ENCODE data around the gene SUPT3H.
A peak's percentile ranks its signal among the peaks of the same experiment; 100 is the strongest.
"Not testable (repeated sequence)": the region's sequence is repeated elsewhere in the genome, so short reads cannot be mapped to it uniquely, and the experiment has no call there.

SUPT3H gene

GRCh38 chr6:45175272-45175671 is 202.5 kb downstream of the SUPT3H start:
- DNase-seq (ENCODE audit: low read depth), result no peak

DNA sequence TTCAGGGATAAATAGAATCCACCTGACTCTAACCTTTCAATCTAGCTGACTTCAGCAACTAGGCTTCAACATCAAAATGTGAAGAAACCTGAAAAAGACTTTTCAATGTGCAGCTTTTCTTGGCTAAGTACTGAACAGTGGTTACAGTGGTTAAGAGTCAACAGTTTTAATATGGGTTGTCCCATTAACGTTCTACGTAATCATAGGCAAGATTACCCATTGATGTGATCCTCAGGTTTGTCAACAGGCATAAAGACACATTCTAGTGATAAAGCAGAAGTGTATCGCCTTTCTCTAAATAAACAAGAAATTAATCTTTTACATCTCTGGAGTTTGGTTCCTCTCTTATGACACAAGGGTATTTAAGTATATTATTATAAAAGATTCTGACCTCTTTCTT is 203.7 kb downstream of the SUPT3H start:
- DNase-seq (ENCODE audit: low read depth), result no peak

- DNase-seq (ENCODE audit: low read depth), result no peak
Measured at GRCh38 chr6:45171380-45171779, 206.4 kb downstream of the SUPT3H start.

GRCh38 chr6:45170309-45170708 is 207.4 kb downstream of the SUPT3H start:
- DNase-seq (ENCODE audit: low read depth), result no peak

- no peak for DNase-seq (ENCODE audit: low read depth)
Measured at GRCh38 chr6:45169815-45170214, 207.9 kb downstream of the SUPT3H start.

DNA sequence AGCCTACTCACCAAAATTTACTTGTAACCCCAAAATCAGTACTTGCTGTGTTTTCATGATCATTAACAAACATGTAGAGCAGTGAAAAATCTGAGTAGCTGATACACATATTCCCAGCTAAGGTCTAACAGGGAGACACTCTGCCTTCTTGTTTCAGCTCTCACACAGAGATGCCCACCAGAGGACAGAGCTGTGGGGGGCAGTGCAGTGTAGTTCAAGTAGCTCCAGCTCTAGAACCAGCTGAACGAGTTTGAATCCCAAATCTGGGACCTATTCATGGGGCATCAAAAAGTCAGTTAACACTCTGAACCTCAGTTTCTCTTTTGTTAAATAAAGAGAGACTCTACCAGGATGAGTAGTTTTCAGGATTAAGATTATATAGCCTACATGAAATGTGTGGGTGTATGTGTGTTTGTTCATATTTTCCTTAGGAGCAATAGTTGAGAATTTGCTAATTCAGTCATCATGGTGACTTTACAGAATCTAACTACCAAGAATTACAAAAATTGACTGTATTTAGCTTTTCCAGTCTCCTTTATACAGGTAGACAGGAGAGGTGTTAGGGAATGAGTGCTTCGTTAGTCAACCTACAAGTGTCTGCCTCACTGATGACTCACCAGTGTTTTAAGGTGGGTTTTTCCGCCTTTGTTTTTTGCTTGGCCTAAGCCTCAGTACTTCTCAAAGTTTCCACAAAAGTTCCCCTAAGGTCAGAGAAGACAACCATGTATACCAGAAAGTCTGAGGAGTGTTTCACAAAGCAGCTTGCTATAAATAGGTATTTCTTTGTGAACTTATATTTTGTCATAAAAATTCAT is 213.6 kb downstream of the SUPT3H start:
- DNase-seq (ENCODE audit: low read depth), result no peak

DNA sequence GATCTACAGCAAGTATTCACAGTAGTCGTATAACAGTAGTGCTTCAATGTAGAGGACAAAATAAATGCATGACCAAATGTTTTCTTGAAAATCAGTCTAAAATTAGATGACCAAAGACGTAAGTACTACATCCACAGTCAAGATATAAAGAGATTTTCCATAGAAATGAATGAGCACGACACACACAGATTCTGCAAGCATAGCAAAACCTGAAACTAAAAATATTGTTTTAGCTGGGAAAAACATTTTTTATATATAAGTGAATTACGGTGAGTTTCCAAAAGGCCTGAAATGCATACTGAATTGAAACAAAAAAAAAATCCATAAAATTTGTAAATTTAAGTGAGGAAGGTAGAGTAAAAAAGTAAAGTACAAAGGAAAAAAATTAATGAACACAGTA is 217.4 kb downstream of the SUPT3H start:
- DNase-seq (ENCODE audit: low read depth), result no peak

DNA sequence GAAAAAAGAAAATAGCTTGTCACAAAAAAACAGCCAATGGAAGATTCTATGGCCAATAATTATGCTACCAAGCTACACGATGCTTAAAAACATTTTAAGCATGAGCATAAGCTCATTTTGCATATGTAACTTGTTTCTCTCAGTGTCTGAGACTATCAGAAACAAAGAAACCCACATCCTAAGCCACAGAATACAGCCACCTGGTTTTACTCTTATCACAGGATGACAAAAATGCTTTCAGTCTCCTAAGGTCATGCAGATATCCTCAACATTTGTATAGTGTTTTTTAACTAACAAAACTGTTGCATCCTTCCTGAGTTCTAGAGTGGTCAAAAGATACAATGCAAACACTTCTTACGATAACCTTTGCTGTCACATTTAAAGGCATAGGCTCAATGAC is 221.7 kb downstream of the SUPT3H start:
- DNase-seq (ENCODE audit: low read depth), result no peak

DNA sequence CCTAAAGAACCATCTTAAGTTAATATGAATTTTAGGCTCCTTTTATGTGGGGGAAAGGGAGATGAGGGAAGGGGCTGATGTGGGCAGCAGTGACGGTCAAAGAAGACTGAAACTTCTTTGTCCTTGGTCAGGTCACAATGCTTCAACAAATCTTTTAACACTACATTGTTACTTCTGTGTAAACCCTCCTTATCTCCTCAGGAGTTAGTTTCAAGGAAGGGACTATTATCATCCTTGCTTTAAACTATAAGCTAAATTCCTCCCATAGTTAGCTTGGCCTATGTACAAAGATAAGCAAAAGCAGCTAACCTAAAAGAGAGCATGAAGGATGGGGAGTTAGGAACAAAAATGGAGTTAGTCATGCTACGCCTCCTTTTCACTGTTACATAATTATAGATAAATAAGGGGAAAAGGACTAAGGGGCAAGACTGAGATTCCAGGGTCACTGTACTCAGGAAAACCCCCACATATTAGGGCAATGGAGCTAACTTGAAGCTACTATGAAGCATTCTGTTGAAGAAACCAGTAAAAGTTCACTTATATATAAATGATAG is 222.3 kb downstream of the SUPT3H start:
- no peak for DNase-seq (ENCODE audit: low read depth)

- DNase-seq (ENCODE audit: low read depth), result no peak
Measured at GRCh38 chr6:45154679-45155078, 223.1 kb downstream of the SUPT3H start.

DNA sequence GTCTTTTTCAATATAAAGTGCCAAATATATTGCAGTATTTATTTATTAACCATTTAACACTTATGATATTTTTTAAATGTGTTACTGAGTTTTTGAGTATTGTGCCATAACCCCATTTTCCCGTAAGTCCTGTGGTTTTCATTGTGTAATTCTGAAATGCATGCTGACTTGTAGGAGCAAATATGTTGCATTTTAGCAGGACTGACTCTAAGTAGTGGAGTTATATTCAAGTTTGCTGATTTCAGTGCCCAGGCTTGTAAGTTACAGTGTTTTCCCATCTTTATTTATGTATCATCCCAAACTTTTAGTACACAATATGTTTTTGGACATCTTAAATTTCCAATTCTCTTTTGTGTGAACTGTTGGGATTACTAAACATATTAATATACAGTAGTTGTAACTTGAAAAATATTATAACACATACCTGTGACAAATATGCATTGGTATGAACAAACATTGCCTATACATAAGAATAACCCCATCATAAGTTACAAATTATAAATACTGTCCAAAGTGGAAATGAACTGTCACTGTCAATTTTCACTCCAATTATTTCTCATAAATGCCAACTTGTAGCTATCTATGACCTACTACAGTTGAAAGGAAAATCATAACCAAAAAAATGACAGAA is 228.9 kb downstream of the SUPT3H start:
- DNase-seq (ENCODE audit: low read depth), result peak; percentile 44

- DNase-seq (ENCODE audit: low read depth), result peak; percentile 7
Measured at GRCh38 chr6:45148278-45148677, 229.5 kb downstream of the SUPT3H start.

- not testable (repeated sequence) for DNase-seq (ENCODE audit: low read depth)
Measured at GRCh38 chr6:45145658-45146057, 232.1 kb downstream of the SUPT3H start.

GRCh38 chr6:45138765-45139164 is 239.0 kb downstream of the SUPT3H start:
- DNase-seq (ENCODE audit: low read depth), result no peak

DNA sequence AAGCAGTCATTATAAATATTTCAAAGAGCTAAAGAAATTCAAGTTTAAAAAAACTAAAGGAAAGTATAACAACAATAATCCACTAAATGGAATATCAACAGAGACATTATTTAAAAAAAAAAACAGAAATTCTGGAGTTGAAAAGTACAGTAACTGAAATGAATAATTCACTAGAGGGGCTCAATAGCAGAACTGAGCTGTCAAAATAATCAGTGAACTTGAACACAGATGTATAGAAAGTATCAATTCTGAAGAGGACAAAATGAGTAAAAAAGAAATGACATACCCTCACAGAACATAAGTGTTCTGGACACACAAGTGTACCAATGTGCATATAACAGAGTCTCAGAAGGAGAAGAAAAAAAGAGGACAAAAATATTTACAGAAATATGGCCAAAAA is 241.2 kb downstream of the SUPT3H start:
- DNase-seq (ENCODE audit: low read depth), result no peak

DNA sequence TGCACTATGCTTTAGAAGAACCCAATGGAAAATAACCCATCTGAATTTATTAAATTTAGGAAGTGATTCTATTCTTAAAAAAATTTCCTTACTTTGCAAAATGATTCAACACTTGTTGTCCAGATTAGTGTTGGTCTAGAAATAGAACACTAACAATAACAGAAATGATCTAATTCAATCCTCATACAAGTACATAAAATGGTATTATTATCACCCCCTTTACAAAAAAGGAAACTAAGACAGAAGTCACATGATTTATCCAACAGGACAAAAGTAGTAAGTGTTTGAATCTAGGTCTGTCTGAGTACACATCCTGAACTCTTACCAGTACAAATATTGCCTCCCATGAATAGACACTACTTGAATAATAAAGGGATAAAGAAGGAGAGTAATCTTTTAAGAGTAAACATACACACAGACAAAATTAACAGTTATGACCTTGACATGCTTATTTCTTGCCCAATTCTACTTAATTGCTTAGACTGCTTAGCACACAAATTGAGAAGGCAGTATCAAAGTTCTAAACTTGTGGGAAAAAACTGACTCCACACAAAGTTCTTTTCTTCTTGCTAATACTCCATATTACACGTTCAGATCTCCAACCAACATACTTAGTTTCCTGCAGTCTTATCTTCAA is 245.0 kb downstream of the SUPT3H start:
- DNase-seq (ENCODE audit: low read depth), result no peak

- DNase-seq (ENCODE audit: low read depth), result no peak
Measured at GRCh38 chr6:45132059-45132458, 245.7 kb downstream of the SUPT3H start.

DNA sequence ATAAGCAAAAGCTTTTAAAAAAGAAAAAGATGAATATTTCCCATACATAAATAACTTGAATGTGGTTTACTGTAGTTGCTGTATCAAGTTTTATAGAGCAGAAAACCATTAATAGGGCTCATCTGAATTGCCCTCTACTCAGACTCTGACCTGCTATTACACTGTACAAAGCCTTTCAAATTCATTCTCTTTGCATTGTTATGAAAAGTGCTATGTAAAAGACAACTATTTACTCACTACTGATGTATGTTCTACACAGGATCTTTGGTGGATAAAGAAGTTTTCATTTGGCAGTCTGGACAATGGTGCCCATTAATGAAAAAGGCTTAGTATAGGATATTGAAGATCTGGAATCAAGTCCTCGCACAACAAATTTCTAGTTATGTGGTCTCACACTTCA is 248.7 kb downstream of the SUPT3H start:
- DNase-seq (ENCODE audit: low read depth), result no peak

GRCh38 chr6:45127185-45127584 is 250.5 kb downstream of the SUPT3H start:
- DNase-seq (ENCODE audit: low read depth), result no peak

- DNase-seq (ENCODE audit: low read depth), result no peak
Measured at GRCh38 chr6:45126033-45126432, 251.7 kb downstream of the SUPT3H start.

DNA sequence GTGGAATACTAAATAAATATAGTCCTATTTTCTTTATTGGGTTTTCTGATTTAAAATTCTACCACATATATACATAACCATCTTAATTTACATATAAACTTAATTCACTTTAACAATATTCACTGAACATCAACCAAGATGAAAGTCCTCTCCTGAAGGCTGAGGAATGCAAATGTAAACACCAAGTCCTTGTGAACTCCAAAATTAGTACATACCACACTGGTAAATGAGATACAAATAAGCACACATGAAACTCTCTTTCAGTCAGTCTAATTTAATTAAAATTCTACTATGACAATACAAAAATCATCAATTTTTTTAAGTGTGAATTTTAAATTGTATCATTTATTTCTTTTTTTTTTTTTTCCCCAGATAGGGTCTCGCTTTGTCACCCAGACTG is 254.7 kb downstream of the SUPT3H start:
- DNase-seq (ENCODE audit: low read depth), result no peak

DNA sequence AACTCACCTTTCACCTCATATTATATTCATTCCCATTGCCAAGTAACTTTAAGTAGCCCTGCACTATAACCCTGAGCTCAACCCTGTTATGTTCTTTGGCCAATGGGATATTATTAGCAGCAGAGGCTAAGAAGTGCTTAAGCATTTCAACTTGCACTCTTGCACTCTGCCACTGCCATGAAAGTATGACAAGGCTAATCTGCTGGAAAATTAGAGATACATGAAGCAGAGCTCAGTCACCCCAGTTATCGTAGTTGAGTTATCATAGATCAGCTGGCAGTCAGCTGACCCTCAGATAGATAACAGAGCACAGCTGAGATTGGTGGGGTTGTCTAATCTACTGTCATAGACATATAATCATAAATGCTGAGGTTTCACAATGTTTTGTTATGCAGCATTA is 259.0 kb downstream of the SUPT3H start:
- no peak for DNase-seq (ENCODE audit: low read depth)

Measured in GM04503 (cell line).